HL-60/S4 treated with retinoic acid at 250 ng/mL for 4 days and 3 days (cell line): Measurements from ENCODE around the gene ATP13A4.
"Not testable (repeated sequence)": the region's sequence is repeated elsewhere in the genome, so short reads cannot be mapped to it uniquely, and the experiment has no call there.

ENCODE experiments used
- in situ Hi-C: fragments of 300-500 bp; cut with MboI; formaldehyde crosslinking; loops from 2 replicates; pipeline ENCODE4 v1.7.0; 2022; ENCODE audit warnings: low sequenced_read_pairs

The ATP13A4 gene

GRCh38 chr3:193559100-193559499 is 4.4 kb upstream of the ATP13A4 start:
- in situ Hi-C loops: no loop called here

DNA sequence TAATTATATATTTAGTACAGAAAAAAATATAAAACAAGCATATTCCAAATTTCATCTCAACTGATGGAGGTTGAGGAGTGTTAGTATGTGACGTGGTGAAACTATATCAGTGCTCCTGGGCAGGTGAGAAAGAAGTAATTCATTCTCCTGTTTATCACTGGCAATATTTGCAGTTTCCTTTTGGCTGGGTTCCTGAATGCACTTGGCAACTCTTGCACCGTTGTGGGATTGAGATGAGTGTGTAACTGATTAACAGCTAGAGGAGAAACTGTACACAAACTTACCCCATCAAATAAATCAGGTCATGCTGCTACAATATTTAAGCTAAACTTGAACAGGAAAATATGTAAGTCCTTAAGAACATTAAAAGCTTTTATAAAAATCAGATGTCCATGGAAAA is 2.1 kb upstream of the ATP13A4 start:
- in situ Hi-C loops: no loop called here

DNA sequence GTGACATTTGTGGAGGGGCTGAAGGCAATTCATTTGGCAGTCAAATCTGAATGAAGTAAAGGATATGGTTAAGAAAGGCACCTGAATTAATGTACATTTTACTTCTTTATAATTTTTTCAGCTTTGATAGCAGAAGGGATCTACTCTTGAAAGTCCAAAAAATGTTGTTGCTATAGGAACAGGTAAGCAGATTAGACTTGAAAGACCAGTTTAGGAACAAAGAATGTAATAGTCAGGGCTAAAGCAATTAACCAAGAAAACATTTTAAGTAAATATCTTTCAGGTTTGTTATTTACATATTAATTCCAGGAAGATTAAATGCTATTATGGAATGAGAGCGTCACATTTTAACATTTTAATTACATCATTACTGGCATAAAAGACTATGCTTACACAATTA is 1.1 kb downstream of the ATP13A4 start:
- in situ Hi-C loops: no loop called here

GRCh38 chr3:193552923-193553322 is 1.8 kb downstream of the ATP13A4 start:
- in situ Hi-C loops: no loop called here

DNA sequence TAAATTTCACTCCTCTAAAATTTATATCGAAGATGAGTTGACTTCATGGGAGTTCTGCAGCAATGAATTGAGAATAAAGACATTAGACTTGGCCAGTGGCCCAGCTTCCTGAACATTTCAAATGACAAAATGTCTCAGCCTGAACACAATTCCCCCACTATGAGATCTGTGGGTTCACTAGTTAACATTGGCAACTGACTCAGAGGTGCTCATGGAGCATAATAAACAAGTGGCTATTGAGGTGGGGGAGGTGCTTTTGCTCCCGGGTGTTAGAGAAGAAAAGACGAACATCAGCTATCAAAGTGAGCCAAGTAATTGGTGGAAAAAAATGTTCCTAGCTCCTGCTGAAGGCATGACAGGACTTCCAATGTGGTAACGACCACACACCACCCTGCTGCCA is 6.3 kb downstream of the ATP13A4 start:
- in situ Hi-C loops: no loop called here

GRCh38 chr3:193546129-193546528 is 8.6 kb downstream of the ATP13A4 start:
- in situ Hi-C loops: no loop called here

DNA sequence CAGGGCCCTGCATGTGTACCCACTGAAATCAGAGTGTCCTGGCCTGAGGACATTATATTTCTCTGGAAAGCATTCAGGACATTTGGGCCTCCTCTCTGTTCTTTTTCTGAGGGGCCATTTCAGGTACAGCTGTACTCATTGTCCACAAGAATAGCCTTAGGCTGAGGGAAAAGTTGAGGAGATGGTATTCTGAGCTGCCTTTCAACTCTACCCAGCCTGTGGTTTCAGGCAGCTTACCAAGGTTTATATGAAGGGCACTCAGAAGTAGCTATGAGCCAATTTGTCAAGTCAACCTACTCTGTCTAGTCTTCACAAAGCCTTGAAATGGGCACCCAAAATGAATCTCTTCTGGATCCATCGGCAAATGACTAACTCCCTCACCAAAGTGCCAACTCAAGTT is 9.4 kb downstream of the ATP13A4 start:
- in situ Hi-C loops: no loop called here

DNA sequence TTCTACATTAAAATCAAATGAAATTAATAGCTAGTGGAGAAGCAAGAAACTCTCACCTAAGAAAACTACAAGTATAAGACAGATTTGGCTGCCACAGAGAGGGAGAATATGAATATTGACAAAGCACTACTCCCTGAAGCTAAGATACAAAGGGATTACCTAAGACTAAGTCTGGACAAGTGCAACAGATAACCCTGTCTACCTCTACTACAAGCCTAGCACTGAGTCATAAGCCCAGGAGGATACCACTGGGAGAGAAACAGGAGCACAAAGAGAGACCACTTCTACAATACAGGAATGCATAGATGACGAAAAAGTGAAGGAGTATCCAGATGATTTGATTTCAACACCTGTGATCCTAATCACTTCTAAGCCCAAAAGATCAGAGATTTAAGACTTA is 10.4 kb downstream of the ATP13A4 start:
- in situ Hi-C loops: no loop called here

GRCh38 chr3:193530231-193531165 is 24.2 kb downstream of the ATP13A4 start:
- in situ Hi-C loops: no loop called here

DNA sequence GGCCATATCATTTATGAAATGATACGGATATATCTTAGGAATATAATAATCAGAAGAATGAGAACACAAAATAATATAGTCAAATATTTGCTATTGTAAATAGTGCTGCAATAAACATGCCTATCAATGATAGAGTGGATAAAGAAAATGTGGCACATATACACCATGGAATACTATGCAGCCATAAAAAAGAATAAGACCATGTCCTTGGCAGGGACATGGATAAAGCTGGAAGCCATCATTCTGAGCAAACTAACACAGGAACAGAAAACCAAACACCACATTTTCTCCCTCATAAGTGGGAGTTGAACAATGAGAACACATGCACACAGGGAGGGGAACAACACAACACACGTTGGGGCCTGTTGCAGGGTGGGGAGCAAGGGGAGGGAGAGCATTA is 28.6 kb downstream of the ATP13A4 start:
- in situ Hi-C loops: not testable (repeated sequence)

DNA sequence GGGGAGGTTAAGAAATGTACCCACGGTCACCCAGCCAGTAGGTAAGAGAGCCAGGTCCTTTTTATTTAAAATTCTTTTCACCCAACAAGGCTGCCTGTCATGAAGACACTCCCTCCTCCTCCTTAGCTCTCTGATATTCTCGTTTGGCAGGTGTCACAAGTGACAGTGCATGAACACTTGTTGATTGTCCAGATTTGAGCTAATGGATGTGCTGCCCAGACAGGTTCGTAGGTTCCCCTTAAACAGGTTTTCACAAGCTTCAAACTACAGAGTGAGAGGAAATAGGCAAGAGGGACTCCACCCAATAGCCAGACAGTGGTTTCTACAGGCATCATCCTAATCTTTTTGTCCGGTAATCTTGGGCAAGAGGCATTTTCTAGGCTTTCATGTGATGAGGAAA is 32.2 kb downstream of the ATP13A4 start:
- in situ Hi-C loops: no loop called here

- in situ Hi-C loops: no loop called here
Measured at GRCh38 chr3:193520738-193521137, 34.0 kb downstream of the ATP13A4 start.

DNA sequence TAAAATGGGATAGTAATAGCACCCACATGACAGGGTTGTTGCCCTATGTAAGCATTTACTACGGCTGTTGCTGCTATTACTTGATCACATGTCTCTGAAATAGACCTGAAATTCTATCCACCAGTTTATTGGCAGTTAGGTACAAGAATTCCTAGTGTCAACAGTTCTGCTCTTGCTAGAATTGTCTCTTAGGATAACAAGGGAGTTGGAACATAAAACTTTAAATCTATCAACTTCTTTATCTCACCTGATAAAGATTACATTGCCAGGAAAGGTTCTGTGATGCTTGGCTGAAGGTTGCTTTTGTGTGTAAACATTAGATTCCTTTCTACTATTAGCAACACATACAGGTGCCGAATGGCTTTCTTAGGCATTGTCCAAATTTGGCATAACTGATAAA is 38.7 kb downstream of the ATP13A4 start:
- in situ Hi-C loops: no loop called here

DNA sequence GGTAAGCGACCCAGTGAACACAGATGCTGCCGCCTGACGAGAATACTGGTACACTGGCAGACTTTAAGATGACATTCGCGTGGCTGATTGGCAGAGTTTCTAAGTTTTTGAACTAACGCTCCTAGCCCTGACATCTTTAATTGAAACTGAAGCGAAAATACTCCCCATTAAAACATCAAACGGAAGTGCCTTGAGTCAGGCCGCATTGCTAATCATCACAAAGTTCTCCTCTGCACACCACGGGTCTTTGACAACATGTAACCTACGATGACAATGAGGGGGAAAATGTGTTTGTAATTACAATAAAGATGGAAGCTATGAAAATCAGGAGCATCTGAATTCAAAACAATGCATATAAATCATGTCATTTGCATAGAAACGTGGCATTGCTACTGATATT is 44.5 kb downstream of the ATP13A4 start:
- in situ Hi-C loops: no loop called here

- in situ Hi-C loops: no loop called here
Measured at GRCh38 chr3:193509103-193509965, 45.4 kb downstream of the ATP13A4 start.

DNA sequence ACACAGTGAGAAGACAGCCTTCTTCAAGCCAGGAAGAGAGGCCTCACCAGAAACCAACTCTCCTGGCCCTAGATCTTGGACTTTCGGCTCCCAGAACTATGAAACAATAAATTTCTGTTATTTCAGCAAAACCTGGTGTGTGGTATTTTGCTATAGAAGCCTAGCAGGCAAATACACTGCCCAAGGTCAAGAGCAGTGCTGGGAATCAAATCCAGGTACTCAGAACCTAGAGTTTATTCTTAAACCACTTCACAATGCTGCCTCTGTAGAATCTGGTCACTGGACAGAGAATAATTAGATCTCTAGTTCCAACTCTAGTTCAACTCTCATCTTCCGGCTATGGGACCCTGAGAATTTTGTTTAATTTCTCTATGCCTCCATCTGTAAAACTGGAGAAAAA is 46.6 kb downstream of the ATP13A4 start:
- in situ Hi-C loops: no loop called here

DNA sequence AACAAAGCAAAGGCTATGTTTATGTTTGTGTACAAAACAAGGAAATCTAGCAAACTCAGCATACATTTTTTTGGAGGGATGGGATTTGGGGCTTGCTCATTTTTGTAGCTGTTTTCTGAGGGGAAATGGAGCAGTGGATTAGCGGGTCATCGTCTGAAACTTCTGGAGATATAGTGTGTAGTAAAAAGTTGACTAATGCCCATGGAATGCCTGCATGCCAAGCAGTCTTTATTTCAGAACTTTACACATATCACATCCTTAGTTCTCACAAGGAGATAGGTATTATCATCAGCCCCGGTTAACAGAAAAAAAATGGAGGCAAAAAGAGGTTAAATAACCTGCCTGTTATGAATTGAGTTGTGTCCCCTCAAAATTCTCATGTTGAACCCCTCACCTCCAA is 47.1 kb downstream of the ATP13A4 start:
- in situ Hi-C loops: no loop called here

DNA sequence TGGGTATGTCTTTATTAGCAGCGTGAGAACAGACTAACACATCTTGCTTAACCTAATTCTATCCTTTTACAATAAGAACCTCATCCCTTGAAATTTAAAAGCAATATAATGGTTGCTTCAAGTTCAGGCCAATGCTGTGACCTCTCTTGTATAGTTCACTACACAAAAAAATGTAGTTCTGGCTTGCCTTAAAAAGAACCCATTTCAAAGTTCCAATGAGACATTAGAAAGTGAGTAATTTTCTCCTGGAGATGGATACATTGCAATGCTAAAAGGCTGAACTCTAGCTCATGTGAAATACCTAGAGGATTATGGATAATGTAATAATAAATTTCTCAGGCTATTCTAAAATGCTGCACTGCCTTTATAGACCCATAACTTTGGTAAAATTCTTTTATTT is 47.8 kb downstream of the ATP13A4 start:
- in situ Hi-C loops: no loop called here

GRCh38 chr3:193502871-193503270 is 51.8 kb downstream of the ATP13A4 start:
- in situ Hi-C loops: no loop called here

DNA sequence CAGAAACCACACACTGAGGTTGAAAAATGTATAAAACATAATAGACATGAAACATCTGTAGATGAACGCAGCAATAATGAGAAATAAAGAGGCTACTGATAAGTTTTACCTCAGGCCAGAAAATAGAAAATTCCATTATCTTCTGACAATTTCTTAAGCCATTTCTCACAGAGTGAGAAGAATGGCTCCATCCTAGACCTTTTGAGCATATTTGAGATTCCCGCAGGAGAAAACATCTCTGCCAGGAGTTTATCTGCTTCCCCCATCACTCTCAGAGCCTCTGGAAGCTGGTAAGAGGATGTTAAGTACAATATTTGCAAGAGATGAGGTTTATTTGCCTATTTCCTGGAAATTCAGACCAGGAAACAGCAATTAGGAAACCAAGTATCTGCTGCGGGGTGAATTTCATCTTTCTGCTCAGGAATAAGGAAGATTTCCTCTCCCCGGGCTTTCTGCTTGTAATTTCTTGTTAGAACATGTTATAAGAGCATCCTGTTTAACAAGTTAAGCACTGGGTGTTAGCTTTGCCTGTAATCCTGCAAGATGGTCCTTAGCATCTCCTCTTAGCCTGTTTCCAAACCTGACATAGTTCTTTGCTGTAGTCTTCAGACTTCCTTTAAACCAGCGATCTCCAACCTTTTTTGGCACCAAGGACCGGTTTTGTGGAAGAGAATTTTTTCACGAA is 54.8 kb downstream of the ATP13A4 start:
- in situ Hi-C loops: no loop called here

- in situ Hi-C loops: no loop called here
Measured at GRCh38 chr3:193499136-193499770, 55.4 kb downstream of the ATP13A4 start.
